UCSD-AML1 (cell line): Measurements from ENCODE around the gene VWA3A.
"Not testable (repeated sequence)": the region's sequence is repeated elsewhere in the genome, so short reads cannot be mapped to it uniquely, and the experiment has no call there.

Experiments
- DNase-seq: peaks from one replicate; lab custom pipeline; 2025; ENCODE audit not compliant: unreplicated experiment; lab: John Stamatoyannopoulos, UW

Gene VWA3A

DNA sequence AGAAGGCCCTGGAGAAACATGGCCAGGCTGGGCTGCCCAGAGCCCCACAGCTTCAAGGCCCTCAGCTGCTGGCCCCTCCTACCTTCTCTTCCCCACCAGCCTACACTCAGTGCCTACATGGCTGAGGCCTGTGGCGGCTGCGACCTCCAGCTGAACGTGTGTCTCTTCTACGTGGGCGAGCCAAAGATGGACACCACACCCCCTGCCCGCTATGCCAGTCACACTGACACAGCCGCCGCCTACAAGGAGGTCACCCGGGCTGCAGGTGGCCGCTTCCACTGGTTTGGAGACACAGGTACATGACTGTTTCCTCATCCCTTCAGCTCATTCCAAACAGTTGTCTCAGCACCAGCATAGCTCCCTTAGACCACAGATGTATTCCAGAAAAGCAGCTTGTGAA is 40.5 kb downstream of the VWA3A start:
- DNase-seq: no peak

DNA sequence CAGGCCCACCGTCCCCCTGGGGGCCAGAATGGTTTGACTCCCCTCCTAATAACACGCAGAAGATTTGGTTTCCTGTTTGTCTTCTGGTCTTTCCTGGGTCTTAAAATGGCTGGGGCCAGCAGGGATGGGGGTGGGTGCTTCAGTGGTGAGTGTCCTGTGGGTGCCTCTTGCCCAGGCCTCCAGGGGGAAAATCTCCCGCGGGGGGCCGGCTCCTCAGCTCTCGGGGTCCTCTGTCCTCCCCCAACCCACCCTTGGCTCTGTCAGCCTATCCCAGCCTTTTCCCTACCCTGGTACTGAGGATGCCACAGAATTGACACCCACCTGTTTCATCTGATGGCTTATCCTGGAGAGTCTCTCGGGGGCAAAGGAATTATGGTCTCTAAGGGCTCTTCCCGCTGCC is 46.1 kb downstream of the VWA3A start:
- DNase-seq: no peak

DNA sequence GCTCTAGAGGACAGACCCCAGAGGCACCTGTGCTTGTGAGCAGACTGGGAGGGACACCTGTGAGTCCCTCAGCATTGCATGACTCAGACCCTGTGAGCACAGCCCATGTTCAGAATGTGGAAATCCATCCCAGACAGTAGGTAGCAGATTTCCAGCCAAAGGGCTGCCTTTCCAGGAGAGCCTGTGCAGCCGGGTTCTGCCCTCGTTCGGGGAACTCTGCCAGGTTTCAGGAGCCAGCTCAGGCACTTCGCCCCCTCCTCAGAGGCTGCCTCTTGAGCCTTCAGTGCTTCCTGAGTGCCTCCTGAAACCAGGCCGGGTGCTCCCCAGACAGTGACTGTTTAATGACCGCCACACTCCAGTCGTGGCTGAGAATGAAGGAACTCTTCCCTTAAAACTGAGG is 46.7 kb downstream of the VWA3A start:
- no peak for DNase-seq

DNA sequence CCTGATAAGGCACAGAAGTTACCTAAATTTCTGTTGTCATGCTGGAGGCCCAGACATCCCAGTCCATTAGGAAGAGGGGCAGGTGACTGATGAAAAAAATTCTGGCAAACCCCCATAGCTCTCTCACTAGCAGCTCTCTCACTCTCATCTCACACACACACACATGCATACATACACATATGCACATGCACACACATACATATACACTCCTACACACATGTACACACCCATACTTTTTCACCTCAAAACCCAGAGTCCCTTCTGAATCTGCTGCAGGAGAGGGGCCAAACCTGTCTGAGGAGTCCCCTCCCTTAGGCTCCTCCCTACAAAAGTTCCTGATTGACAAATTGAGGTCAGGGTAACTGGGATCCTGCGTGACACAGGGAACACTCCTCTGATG is 47.4 kb downstream of the VWA3A start:
- DNase-seq: no peak

DNA sequence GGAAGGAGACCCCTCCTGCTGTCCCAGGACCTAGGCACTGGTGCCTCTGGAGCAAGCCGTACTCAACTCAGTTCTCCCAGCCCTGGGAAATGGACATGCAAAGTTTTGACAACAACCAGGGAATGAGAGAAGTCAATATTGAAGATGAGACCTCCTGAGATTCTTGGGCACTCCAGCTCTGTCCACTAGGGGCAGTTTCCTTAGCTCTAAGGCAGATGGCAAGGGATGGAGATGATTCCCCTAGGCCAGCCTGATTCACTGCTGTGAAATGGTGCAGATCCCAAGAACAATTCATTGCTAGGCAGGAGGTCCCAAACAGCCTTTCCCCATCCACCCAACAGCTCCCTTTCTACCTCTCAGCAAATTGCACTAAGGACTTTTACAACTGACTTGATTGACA is 49.4 kb downstream of the VWA3A start:
- DNase-seq: no peak

DNA sequence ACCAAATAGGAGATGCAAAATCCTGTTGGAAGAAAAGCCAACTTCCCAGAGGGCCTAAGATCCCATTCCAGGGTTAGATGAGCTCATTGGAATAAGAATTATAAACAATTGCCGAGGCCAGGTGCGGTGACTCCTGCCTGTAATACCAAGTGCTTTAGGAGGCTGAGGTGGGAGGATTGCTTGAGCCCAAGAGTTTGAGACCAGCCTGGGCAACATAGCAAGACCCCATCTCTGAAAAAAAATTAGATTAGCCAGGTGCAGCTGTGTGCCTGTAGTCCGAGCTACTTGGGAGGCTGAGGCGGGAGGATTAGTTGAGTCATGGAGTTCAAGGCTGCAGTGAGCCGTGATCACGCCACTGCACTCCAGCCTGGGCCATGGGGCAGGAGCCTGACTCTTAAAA is 52.2 kb downstream of the VWA3A start:
- no peak for DNase-seq

DNA sequence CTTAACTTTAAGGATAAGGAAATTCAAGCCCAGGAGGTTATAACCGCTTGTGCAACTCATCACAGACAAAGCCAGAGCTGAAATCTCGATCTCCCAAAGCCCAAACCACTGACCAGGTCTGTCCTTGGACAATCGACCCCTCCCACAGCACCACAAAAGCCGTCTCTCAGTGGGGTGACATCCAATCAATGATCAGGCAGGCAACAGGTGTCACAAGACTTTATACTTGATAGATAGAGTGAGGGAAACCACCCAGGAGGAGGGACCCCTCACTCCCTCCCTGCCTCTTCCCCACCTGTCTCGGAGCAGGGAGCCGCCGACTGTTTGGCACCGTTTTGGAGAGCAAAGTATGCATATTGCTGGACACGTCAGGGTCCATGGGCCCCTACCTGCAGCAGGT is 55.5 kb downstream of the VWA3A start:
- DNase-seq: no peak

DNA sequence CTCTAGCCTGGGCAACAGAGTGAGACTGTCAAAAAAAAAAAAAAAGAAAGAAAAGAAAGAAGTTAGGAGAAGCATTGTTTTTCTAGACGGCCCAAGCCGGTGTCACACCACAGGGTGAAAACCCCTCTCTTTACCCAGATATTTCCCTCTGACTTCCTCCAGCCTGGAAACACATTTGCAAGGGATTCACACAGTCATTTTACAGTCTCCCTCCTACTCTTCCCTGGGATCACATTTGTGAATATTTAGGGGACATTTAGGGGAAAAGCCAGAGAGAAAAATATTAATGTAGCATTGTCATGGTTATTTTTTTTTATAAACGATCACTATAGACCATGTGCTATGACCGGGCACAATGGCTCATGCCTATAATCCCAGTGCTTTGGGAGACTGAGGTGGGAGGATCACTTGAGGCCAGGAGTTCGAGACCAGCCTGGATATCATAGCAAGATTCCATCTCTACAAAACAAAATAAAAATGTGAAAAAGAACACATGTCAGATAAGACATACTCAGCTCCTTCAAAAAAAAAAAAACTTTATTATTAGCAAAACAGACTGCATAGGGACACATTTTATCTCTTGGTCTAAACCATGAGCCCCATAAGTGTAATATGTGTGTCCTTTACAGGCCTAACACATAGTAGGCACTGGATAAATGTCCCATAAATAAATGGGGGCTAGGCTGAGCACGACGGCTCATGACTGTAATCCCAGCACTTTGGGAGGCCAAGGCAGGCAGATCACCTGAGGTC is 59.1 kb downstream of the VWA3A start:
- DNase-seq: no peak

DNA sequence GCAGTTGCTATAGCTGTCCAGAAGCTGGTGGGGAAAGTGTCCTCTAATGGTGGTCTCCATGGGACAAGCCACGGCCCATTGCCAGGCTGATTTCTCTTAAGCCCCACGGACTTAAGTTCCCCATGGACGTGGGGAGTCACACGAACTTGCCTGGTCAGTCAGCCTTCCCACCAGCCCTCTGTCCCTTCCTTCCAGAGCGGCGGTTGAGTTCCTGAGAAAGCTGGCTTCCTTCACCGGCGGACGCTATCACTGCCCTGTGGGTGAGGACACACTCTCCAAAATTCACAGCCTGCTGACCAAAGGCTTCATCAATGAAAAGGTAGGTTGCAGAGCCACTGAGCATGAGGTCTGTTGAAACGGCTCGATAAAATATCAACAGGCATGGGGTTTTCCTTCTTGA is 60.0 kb downstream of the VWA3A start:
- no peak for DNase-seq

DNA sequence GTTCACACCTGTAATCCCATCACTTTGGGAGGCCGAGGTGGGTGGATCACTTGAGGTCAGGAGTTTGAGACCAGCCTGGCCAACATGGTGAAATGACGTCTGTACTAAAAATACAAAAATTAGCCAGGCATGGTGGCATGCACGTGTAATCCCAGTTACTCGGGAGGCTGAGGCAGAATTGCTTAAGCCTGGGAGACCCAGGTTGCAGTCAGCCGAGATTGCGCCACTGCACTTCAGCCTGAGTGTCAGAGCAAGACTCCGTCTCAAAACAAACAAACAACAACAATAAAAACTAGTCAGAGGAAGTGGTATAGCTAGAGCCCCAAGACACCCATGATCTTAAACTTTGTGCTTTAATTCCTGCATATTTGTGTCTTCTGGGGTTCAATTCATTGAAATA is 60.7 kb downstream of the VWA3A start:
- not testable (repeated sequence) for DNase-seq

DNA sequence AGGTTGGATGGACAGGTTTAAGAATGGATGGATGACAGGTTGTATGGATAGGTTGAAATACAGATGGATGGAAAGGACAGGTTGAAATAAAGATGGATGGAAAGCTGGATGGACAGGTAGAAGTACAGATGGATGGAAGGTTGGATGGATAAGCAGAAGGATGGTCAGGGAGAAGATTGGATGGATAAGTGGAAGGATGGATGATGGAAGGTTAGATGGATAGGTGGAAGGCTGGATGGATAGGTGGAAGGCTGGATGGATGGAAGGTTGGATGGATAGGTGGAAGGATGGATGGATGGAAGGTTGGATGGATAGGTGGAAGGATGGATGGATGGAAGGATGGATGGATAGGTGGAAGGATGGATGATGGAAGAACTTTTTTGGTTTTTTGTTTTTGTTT is 69.1 kb downstream of the VWA3A start:
- DNase-seq: no peak

DNA sequence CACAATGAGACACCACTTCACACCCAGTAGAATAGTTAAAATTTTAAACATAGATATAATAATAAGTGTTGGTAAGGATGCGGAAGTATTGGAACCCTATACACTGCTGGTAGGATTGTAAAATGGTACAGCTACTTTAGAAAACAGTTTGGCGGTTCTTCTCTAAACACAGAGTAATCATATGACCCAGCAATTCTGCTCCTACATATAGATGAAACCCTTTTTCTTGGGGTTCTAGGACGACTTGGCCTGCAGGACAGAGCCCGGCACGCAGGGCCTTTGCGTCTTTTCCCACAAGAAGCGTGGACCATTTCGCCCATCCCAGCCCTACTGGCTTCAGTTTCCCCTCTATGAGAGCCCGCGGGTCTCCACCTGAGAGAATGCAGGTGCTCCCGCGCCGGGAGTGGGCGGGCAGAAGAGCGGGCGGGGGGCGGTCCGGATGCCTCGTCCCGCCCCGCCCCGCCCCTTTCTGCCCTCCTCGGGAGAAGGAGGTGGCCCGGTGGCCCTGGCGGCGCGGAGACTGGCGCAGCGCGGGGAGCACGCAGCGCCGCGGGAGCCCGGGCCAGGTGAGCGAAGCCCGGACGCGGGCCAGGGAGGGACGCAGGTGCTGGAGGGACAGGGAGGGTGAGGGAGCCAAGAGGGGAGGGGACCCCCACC is 69.8 kb downstream of the VWA3A start, which contains the start of gene SDR42E2:
Gene SDR42E2, plus strand, starts transcription at position 508 of the 657 bp plus-strand sequence. CDS start 3,077 bp downstream, outside the sequence.
- DNase-seq: no peak

DNA sequence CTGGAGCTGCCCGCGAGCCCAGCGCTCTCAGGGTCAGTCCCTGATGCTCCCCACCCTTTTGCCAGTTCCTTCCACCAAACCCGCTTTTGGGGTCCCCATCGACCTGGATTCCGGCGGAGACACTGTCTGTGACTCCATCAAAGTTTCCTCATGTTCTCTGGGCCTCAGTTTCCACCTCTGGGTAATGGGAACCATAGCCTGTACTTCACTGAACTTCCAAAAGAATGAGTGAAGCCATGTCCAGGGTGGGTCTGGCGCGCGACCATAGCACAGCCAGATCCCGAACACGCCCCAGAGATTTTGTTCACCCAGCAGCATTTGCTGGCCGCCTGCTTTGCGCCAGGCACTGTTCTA is 70.3 kb downstream of the VWA3A start:
- no peak for DNase-seq

DNA sequence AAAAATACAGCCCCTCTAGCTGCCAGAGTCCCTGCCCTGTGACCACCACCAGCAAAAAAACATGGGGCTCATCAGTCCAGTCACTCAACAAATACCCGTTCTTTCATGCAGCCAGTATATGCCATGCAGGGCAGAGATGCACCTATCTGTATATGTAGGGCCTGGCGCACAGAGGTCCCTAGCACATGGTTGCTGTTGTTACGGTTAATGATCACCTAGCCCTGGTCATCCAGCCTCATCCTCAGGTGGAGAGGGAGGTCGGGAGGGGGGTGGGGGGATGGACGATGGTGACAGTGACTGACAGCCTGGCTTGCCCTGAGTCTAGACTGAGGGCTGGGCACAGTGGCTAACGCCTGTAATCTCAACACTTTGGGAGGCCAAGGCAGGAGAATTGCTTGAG is 71.5 kb downstream of the VWA3A start:
- DNase-seq: no peak

DNA sequence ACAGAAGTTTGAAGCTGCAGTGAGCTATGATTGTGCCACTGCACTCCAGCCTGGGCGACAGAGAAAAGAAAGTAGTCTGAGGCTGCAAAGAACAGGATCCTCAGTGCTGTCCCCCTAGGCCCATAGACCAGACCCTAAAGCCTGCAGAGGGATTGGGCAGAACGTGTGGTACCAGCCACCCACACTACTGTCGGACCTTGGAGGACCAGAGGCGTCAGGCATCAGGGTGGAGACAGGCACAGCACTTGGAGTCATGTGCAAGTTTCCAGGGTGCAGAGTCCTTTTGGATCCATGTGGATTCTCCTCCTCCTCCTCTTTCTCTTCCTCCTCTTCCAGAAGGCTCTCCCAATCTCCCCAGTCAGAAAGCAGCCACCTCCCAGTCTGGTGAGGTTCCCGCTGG is 72.1 kb downstream of the VWA3A start:
- DNase-seq: no peak

DNA sequence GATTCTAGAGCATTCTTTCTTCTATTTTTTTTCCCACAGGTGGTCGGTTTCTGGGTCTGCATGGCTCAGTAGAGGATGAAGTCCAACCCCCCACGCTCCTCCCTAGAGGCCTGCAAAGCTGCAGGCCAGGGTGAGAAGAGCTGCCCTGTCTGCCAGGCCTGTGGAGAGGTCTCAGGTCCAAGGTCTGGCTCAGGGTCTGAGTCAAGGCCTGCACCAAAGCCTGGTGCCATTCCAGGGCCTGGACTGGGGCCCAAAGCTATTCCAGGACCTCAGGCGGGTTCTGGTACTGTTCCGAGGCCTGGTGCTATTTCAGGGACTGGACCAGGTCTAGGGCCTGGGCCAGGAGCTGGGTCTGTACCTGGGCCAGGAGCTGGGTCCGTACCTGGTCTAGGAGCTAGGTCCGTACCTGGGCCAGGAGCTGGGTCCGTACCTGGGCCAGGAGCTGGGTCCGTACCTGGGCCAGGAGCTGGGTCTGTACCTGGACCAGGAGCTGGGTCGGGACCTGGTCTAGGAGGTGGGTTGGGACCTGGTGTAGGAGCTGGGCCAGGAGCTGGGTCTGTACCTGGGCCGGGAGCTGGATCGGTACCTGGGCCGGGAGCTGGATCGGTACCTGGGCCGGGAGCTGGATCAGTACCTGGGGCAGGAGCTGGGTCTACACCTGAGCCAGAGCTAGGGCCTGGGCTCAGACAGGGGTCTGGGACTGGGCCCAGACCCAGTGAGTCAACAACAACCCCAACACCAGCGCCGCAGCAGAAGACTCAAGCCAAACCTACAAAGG is 73.4 kb downstream of the VWA3A start:
- no peak for DNase-seq

DNA sequence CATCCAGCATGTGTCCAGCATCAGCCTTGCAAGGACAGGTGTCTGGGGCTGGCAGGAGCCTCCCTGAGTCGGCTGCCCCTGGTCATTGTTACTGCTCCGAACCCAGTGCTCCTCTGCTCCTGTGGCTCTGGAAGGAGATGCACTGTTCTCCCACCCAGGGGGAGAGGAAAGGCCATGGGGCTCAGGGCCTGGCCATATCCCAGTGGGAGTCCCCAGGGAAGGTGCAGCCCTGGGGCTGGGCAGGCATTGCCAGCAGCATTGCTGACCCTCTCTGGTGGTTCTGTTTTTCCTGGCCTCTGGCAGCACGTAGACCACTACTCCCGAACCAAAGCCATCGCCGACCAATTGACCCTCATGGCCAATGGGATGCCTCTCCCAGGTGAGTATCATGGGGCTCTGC is 79.6 kb downstream of the VWA3A start:
- DNase-seq: no peak

DNA sequence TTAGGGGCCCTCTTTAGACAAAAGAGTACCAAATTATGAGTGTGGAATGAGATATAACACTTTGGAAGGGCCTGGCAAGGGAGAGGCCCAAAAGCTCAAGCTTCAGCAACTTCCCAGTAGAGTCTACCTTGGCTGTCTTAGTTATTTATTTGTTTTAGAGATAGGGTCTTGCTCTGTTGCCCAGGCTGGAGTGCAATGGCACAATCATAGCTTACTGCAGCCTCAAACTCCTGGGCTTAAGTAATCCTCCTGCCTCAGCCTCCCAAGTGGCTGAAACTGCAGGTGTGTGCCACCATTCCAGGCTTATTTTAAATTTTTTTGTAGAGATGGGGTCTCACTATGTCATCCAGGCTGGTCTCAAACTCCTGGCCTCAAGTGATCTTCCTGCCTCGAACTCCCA is 80.3 kb downstream of the VWA3A start:
- DNase-seq: not testable (repeated sequence)

DNA sequence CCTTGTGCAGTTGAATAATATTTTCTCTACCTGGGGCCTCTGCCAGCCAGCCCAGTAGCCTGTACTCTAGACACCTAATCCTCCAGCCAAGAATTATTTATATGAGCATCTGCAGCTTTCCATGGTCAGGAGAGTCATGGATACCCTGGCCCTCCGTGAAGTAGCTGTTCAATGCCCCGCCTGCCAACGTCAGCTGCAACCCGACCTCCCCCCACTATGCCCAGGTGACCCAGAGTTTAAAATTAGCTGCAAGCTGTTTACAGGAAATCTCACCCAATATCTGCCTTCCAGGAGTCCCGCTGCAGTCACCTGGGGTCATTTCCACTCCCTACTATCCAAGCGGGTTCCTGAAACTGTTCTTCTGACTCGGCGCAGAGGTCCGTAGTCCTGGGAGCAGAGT is 82.3 kb downstream of the VWA3A start:
- no peak for DNase-seq

DNA sequence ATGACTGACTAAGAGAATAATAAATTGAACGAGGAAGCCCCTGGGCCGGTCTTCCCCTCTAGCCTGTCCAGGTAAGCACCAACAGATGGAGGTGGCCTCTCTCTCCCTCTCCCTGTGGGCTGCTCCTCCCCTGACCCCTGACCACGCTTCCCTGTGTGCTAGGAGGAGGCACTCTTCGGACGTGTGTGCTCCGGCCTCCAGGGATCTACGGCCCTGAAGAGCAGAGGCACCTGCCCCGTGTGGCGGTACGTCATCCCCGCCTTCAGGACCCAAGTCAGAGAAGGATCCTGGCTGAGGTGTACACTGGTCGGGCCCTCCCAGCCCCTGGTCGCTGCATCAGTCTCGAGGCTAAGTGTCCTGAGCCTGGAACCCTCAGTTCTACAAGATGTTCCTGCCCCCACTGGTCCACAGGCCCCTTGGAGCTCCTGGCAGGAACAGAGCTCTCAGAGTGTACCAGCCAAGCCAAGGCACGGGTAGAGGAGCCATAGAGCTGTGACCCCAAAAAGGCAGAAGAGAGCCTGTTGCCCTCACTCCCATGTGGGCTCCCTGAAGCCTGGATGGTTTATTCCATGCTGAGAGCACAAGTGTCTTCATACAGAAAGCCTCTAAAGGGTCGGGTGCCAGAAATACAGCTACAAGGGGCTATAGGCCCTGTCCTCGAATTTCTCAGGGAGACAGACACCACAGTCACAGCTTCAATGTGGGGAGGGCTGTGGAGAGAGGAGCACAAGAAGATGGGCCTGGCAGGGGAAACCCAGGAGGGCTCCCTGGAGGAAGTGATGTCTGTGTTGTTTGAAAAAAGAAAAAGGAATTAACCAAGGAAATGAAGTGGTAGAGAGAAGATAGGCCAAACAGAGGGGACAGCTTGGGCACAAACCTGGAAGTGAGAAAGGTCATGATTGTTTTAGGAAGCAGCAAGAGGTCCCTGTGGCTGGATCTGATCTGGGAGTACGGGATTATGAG is 85.9 kb downstream of the VWA3A start:
- DNase-seq: no peak

DNA sequence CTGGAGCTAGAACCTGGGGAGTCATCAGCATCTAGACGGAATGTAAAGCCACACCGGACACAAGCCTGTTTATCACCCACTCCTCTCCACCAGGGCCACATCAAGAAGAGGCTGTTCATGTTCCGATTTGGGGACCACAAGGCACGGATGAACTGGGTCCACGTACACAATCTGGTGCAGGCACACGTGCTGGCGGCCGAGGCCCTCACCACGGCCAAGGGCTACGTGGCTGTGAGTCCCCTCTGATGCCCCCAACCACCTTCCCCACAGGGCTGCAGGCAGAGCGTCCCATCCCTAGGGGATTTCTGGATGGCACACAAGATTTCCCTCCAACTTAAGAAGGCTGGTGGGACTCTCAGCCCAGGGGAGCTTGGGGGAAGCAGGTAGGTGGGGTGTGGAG is 89.1 kb downstream of the VWA3A start:
- no peak for DNase-seq
